ENCODE data around the gene GDA.
"Not testable (repeated sequence)": the region's sequence is repeated elsewhere in the genome, so short reads cannot be mapped to it uniquely, and the experiment has no call there.

GDA gene

DNA sequence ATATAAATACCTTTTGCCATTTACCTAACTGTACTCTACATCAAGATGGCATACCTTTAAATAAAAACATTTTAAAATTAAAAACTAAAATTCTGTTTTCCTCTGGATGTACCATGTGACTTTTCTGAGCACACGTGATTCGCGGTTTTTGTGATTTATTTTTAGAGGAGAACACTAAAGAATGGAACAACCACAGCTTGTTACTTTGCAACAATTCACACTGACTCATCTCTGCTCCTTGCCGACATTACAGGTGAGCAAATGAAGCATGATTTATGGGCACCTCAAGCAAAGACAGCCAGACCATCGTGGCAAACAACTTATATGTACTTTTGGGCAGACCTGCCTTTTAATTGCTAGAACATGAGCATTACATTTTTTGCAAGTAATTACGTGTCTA, 61.3 kb downstream of the GDA start:
- DNase-seq, result peak in 1 of 5 experiments; percentile 2

DNA sequence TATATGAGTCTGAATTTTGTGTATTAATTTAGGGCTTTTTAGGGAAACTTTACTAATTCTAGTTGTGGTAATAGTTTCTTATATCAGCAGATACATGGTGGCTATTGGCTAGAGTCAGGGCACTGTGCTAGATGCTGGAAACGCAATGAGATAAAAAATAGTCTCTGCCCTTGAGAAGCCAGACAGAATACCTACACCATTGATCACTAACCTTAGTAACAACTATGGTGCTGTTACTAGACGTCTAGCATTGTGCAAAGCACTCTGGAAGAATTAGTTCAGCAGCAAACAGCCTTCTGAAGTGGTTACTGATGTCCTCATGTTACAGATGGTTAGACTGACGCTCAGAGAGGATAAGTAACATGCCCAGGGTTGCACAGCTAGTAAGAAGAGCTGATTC, 61.8 kb downstream of the GDA start:
- DNase-seq, result no peak

DNA sequence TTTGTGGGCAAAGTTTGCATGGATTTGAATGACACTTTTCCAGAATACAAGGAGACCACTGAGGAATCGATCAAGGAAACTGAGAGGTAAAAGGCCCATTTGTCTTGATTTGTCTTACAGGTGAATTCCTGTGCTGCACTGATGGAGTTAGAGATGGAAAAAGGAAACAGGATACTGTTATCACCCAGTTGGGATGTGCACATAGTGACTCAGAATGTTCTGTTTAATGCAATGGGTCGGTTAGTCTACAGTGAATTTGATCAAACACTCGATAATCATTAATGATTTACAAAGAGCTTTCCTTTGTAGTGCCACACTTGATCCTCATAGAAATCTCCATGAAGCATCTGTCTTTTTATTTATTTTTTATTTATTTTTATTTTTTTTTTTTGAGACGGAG, 64.7 kb downstream of the GDA start:
- no peak for DNase-seq

DNA sequence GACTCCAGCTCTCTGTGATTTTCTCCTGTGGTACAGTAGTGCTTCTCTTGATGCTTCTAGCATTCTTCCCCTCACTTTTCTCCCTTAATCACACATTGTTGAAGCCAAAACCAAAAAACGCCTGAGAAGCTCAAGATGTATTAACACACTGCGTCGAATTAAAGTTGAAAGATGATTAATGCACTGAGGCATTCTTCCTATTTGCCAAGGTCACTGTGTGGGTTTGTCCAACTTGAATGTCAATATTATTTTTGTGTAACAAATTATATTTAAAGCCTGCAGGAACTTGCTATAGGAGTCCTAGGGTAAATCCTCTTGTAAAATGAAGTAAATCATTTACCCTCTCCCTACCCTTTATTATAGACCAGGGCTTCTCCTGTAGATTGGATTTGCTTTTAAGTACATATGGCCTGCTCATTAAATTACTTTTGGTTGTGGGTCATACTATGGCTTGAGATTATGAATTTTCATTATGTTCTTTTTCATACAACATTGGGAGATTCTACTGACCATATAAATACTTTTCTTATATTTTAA, 68.1 kb downstream of the GDA start:
- no peak for DNase-seq

DNA sequence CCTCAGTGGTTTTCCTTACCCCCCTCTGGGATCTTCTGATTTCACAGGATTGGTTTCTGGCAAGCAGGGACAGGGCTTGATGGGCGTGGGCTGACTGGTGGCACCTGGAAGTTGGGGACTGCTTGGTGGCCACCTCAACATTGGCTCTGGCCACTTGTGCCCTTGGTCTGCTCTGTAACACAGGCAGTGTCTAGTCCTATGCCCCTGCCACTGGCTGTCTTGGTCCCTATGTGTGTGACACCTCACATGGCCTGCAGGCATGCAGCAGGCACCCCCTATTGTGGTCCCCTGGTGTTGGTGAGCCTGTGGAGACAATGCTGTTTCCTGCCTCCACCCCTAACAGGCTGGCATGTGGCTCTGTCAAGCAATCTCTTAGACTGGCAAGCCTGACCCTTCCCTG, 71.3 kb downstream of the GDA start:
- no peak for DNase-seq

DNA sequence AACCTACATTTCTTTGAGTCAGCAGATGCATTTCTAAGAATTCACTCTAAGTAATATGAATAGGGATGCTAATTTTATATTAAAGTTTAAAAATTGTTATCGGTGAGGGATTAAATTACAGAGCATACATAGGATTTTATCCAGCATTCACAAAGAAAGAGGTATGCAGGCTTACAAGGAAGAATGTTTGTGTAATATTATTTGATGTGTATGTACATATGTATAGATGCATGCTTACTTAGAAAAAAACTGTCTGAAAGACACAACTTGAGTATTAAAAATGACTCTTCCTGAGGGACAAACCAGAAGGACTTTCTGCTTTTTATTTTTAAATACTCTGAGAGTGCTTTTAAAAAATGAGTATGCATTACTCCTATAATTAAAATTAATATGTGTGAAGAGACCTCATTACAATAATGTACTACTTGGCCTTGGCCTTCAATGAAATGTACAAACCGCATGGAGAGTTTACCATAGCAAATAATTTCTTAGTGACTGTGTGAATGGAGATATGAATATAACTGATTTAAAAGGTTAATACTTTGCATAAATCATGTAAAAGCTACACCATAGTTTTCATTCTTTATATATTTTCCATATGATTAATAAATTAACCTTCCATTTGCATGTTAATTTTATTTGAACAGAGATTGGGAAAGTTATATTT, 77.0 kb downstream of the GDA start:
- DNase-seq, result no peak

DNA sequence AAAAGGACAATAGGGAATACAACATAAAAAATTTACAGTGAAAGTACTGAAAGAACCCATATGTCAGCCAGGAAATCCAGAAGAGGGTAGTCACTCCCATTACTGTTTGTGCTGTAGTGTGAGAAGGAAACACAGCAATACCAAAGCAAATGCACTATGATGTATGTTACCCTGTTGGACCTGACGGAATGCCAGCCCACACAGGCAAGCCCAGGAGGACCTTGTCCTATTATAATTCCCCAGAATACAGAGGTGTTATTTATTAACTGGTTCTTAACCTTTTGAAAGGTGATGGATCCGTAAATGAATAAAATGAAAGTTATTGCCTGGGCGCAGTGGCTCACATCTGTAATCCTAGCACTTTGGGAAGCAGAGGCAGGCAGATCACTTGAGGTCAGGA, 79.0 kb downstream of the GDA start:
- DNase-seq, result no peak

DNA sequence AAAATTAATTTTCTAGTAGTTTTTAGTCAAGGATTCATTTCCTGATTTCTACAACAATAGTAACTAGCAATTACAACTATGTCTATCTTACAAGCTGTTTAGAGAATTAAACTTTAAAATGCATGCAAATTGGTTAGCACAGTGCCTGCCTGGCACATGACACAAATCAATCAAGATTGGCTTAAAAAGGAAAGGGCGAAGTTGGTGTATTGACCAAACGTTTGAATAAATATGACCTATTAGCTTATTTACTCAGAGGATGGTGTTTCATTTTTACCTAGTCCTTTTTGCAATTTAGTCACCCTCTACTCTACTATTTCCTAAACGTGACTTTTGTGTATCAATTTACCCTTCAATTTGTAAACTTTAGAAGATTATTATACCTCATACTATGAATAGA, 83.5 kb downstream of the GDA start:
- no peak for DNase-seq

DNA sequence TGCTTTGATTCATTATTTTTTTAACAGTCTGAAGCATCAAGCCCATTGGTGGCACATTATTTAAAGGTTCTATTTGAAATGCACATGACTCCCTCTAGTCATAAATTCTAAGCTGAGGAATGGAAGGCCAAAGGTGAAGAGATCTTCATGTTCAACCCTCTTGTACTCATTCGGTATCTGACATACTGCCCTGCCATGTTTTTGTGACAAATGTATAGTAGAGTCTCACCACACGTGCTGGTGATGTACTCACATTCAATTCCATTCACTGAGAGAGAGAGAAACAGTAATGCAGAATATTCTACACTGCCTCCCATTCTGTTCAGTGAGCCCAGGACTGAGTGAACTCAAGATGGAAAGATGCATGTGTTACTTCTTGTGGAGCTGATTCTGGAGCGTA, 98.3 kb downstream of the GDA start:
- DNase-seq, result no peak

DNA sequence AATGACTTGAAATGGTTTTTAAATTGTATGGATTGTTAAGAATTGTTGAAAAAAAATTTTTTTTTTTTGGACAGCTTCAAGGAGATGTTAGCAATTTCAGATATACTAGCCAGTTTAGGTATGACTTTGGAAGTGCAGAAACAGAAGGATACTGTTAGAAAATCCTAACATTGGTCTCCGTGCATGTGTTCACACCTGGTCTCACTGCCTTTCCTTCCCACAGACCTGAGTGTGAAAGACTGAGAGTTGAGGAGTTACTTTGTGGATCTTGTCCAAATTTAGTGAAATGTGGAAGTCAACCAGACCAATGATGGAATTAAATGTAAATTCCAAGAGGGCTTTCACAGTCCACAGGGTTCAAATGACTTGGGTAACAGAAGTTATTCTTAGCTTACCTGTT, 102.3 kb downstream of the GDA start:
- DNase-seq, result no peak

DNA sequence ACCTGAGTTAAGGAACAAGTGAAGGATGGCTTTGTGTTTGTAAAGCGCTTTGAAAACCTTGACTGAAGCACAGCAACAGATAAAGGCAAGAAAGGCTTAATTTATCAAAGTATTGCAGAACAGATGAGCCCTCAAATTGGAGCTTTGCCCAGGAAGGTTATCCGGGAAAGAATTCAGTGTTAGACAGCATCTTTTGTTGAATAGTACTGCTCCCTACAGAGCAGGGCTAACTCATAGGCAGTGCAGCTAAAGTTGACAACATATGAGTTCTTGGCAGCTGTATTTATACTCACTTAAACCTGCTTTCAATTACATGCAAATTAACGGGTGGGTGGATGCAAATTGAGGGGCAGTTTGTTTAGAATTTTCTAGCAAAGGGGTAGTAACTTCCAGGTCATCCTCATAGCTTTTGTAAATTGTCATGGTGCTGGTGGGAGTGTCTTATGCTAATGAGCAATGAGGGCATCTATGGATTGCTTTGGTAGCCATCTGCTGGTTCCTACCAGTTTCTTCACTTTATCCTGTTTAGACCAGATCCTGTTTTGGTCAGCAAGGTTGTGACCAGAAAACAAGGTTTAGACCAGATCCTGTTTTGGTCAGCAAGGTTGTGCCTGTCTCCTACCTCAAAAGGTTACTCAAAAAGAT, 105.8 kb downstream of the GDA start:
- DNase-seq, result no peak

DNA sequence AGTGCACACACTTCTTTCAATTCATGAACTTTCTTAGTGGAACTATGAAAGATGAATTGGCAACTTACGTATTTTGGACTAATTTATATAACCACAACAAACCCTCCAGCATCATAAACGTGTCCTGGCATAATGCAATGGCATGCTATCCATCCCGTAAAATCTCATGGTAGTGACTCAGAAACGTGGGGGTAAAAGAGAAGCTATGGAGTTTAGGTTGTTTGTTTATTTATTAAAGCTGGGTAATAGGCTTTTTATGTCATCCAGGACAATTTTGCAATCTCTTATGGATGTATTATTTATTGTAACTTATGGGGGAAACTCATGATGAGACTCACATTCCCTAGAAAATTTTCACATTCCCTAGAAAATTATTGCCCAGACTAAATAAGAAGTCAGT, 106.3 kb downstream of the GDA start:
- DNase-seq, result no peak

DNA sequence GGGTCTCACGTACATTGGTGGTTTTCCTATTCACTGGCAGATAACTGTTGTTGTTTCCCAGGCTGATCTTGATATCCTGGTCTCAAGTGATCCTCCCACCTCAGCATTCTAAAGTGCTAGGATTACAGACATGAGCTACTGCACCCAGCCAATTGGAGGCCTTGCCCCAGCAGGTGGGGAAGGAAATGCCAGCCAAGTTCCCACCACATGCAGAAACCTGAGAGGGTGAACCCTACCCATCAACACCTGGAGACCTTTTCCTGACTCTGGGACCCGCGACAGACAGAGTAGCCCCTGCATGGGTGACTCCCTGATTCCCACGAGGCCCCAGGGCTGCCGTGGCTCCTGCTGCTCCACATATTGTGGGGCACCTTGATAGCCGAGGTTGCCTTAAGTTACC, 107.7 kb downstream of the GDA start:
- DNase-seq, result no peak

DNA sequence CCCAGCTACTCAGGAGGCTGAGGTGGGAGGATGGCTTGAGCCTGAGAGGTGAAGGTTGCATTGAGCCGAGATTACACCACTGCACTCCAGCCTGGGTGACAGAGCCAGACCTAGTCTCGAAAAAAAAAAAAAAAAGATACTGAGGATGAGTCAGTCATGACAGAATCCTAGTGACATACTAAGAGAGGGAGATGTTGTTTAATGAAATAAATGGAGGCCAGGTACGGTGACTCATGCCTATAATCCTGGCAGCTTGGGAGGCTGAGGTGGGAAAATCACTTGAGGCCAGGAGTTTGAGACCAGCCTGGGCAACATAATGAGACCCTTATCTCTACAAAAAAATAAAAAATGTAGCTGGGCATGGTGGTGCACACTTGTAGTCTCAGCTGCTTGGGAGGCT, 108.6 kb downstream of the GDA start:
- no peak for DNase-seq

DNA sequence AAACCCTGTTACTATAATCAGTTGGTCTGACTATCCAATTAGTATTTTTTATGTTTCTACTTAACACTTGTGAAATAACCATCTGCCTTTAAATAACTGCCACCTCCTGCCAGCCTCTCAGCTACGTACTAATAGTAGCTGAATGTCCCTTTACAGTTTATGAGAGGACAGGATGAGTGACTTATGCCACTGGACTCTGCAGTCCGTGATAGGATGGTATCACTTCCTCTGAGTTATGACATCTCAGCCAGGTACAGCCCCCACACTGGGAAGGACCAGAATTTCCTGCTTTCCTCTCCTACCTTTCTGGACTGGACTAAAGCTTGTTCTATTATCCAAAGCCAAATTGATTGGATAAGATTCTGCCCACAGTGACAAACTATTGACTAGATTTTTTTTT, 112.8 kb downstream of the GDA start:
- no peak for DNase-seq

DNA sequence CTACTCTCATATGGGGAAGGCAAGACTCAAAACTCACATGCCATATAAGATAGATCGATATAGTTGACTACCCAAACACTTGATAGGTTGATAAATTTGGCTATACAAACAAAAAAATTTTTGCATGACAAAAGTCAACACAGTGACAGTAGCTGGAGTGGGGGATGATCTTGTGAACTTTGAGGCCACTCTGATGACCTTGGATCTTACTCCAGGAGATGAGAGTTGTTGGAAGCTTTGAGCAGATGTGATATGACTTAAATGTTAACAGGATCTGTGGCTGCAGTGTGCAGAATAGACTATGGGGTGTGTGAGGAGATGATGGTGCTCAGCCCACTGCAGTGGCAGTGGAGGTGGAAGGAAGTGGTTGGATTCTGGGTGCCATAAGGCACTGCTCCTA, 114.3 kb downstream of the GDA start:
- peak in 1 of 5 experiments; percentile 5 for DNase-seq

DNA sequence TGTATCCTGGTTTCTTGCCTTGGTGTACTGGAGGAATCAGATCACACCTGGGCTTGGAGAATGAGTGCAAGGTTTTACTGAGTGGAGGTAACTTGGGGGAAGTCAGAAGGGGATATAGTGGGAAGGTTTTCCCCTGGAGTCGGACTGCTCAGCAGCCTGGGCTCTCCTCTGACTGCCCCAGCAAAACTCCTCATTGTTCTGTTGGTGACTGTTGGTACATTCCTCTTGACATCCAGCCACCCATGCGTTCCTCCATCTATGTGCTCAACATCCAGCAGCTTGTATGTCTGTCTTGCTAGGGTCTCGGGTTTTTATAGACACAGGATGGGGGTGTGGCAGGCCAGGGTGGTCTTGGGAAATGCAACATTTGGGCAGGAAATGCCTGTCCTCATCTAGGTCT, 119.7 kb downstream of the GDA start:
- DNase-seq, result no peak

DNA sequence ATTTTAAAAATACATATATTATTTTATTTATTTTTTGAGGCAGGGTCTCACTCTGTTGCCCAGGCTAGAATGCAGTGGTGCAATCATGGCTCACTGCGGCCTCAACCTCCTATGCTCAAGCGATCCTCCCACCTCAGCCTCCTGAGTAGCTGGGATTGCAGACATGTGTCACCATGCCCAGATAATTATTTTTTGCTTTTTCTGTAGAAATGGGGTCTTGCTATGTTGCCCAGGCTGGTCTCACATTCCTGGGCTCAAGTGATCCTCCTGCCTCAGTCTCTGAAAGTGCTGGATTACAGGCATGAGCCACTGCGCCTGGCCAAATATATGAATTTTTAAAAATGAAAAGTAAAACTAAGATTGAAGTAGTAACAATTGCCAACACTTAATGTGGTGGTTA, 121.1 kb downstream of the GDA start:
- not testable (repeated sequence) for DNase-seq

DNA sequence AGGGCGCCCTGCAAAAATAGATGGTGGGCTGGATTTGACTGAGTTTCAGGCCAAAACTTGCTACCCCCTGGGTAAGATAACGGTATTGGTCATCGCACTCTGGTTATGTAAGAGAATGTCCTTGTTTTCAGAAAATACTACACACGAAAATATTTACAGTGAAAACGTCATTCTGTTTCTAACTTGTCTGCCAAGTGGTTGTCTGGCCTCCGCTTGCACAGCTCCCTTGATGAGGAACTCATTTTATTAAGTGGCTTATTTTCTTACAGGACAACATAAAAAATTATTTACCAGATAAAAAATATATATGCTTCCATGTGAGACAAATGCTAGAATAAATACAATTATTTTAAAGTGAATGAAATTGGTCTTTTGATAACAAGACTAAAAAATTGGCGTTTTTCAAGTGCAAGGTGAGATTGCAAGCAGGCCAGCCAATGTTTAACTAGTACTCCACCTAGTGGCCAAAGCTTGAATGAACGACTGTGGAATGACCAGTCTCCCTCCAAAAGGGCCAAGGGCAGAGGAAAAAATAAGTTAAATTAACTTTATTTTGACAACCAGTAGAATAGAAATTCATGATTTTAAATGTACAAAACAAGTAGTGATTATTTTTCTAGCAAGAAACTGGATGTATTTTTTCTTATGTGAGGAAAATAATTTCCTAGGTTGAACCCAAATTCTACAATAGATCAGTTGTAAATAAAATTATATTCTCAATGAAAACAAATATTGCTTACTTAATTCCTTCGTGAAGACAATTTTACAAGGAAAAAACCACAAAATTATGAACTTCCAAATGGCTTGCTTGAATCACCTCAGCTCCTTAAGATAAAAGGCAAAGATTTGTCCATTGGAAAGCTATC, 122.6 kb downstream of the GDA start:
- DNase-seq, result peak in 3 of 5 experiments; percentile 4 to 41 (median 10)

DNA sequence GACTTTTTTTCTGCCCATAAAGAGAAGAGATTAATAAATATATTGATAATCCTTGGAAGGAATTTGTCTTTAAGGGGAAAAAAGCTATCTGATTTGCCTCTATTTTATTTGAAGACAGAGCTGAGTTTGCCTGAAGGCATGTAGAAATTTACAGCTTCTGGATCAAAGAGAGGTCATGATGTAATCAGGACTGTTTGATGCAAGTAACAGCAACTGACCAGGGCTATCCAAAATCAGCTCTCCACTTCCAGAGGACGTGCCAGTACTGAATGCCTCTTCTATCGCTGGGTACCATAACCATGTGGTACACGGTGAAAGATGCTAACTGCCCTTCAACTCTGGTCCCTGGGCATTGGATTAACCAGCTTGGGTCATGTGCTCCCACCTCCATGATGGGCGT, 125.2 kb downstream of the GDA start:
- no peak for DNase-seq

DNA sequence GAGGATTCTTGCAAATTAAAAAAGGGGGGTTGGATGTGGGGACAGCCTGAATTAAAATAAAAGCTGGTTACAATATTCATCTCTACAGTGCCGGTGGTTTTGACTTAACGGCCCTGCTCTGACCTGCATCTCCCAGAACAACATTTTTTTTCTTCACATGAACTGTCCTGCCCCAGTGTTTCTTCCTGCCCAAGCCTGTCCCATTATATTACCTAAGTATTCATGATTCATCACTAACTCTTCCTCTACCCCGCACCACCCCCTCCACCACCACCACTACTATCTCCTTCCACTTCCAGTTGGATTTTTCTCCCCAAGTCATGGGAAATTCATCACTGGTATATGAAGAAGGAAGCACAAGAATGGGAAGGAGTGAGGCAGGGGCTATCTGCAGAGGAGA, 125.7 kb downstream of the GDA start:
- DNase-seq, result no peak

DNA sequence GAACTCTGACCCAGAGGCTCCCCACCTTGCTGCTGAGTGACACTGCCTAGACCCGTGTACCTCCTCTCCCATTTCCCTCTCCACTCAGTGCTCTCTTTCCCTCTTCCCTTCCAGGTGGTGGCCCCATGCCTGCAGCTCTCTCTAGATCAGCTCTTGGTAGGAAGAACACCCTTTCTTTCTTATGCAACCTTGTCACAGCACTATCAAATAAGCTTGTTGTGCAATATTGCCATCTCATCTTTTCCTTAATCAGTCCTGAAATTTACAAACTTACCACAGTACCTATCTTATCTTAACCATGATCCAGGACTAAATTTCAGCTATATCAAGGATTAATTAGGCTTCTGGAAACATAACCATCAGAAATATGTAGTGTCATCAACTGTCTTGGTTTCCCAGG, 127.2 kb downstream of the GDA start:
- DNase-seq, result no peak

DNA sequence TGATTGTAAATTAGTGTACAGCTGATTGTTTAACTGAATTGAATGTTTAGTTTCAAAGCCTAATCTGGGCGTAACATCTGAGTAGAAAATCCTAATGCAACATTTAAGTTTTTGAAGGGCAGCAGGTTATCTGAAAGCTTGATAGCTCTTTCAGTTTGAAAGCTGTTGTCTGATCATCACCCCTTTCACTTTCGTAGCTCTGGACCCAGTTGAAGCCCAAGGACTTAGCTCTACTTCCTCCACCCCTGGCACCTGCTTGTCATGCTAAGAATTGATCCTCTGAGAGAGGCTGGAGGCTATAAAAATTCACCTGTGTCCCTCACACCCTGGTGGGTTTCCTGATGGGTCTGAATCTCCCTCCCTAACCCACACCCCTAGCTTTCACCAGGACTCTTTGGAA, 129.7 kb downstream of the GDA start:
- peak in 1 of 5 experiments; percentile 27 for DNase-seq

Measured in T-helper 2 cell (primary cell).